NCI-H82 treated with DMSO at 0.1 percent for 48 hours (cell line): ENCODE results near the gene CCDC18.

ENCODE experiments used
- DNase-seq: peaks from one replicate; lab custom pipeline; 2025; ENCODE audit not compliant: unreplicated experiment; lab: John Stamatoyannopoulos, UW

The CCDC18 gene

DNA sequence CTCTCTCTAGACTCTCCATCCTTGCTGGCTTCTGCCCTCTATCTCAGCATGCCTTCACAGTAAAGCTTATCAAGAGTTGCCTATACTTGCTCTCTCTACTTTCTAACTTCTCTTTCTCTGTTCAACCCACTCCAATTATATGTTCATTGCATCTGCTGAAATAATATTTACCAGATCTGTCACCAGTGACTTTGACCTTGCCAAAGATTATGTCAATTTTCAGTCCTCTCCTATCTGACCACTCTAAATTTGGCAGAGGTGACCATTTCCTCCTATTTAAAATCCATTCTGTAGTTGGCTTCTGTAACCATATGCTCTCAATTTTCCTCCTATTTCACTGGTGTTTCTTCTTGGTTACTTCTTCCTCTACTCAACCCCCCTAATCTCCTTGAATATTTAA is 126.4 kb downstream of the CCDC18 start:
- no peak for DNase-seq

DNA sequence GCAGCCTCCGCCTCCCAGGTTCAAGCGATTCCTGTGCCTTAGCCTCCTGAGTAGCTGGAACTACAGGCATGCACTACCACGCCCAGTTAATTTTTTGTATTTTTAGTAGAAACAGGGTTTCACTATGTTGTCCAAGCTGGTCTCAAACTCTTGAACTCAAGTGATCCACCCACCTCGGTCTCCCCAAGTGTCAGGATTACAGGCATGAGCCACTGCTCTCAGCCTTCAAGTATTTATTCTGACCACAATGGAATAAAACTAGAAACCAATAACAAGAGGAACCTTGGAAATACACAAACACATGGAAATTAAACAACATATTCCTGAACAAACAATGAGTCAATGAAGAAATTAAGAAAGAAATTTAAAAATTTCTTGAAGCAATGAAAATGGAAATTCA is 132.5 kb downstream of the CCDC18 start:
- no peak for DNase-seq

DNA sequence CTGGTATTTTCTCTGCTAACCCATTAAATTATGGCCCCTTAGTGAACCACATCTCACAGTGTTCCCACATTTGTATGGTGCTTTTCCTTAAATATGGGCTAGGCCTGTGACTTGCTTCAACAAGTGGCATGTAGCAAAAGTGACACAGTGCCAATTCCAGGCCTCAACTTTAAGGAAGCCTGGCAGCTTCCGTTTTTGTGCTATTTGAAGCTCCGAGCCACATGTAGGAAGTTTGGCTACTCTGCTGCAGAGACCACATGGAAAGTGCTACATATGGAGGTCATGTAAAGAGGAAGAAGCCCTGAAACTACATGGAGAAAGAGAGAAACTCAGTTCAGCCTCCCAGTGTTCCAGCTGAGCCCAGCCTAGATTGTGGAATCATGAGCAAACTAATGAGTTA is 136.7 kb downstream of the CCDC18 start:
- DNase-seq: no peak

DNA sequence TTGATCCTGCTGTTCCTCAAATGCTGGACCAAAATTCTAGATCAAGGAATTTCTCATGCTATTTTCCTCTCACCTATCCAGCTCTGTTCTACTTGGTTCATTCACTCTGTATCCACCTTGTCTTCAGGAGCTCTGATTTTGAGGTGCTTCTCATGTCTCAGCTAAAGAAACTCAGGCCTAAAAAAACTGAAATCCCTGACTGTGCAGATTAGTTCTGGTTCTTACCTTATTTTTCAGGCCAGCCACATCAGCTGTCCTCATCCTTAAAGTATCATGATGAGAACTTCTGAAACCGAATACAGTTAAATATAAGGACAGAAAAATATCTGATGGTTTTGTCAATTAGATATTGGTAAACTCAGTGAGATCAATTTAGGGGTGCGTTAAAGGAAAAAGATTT is 137.4 kb downstream of the CCDC18 start:
- DNase-seq: no peak

DNA sequence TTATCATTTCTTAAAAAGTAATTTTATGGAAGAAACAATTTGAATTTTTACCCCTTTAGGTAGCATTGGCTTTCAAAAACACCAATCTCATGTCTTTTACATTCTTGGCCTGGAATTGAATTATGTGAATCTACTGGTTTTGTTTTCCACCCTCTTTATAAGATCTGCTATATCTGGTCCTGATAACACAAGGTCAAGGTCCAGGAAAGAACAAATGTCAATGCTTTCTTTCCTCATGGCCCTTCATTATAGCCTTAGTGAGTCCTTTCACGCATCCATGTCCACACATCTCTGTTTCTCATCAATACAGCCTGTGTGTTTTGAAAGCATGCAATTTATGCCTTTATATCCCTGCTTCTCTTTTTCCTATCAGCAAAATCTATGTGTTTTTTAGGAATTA is 141.2 kb downstream of the CCDC18 start:
- no peak for DNase-seq

DNA sequence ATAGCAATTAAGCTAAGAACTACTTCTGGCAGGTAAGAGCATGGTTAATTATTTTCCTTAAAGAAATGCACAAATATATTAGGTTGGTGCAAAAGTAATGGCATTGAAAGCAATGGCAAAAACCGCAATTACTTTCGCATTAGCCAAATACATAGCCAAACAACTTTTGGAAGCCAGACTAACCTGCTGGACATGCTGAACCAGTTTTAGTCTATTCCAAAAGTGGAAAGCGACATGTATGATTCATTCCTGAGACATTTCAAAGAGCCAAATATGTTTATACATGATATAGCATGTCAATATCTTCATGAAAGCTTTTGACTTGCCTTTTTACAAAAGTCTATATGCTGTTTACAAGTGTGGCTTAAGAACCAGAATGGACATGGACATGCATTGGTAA is 141.8 kb downstream of the CCDC18 start:
- no peak for DNase-seq

DNA sequence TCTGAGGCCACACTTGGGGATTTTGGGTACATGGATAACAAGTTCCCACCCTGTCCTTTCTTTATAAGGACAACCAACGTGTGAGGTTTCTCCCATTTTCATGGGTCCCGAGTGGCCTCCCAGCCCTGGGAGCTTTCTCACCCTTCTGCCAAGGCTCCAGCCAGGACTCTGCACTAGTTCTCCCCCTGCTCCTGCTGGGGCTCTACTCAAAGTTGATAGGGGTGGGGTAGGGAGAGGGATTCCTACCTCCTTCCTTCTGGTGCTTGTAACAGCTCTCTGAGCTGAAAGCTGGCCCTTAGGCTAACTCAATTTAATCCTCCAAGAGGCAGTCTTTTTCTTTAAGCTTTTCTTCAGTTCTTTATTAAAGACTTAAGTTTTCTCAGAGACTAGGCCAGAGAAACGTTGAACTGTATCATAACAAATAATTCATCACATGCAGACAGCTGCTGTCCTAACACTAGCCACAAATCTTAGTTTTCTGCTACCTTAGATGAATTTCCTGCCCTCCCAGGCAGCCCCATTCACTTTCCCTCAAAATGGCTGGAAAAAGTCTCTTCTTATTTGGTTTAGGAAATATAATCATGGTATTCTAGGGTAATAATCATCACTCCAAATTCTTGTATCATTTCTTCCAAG is 142.8 kb downstream of the CCDC18 start:
- DNase-seq: no peak

DNA sequence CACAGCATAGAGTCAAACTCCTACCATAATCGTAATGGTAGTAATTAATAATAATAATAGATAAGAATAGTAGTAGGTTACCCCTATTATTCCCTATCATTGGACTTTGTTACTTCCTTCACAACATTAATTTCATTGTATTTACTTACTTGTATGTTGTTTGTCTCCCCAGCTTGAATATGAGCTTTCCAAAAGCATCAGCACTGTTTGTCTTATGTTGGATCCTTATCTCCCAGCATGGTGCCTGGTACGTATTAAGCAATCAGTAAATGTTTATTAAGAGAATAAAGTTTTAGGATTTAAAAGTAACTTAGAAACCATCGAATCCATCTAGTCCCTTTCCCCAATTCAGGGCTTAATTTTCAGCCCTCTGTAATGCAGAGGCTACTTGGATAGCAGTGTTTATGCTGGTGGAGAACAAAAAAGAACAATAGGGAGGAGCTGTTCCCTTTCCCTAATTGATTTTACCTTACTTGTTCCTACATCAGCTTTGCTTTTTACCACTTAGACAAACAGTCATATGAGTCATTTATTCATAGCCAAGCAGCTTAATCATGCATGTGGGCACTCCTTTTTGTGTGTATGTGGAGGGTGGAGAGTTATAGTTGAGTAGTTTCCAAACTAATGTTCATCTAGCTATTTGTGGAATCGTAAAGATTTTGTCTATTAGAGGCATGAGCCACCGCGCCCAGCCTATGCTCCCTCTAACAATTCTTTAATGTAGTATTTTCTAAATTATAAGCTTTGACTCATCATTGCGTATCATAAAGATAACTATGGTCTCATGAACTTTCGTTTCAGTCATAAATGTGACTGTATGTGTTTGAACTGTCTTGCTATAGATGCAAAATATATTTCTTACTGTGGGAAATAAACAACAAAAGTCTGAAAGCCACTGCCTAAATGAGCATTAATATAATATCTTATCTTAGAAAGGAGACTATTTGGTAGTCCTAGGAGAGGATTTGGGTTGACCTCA is 144.3 kb downstream of the CCDC18 start:
- no peak for DNase-seq
